Mucosa of gallbladder (tissue), 1 donor: ENCODE results near the gene GPR39. TPM values are rescaled to one million over a fixed set of nuclear protein-coding genes. Genes with fewer than 3 reads are reported as not detected.

Experiments
- DNase-seq: peaks from one replicate; pipeline ENCODE4 v3.0.0-alpha.2; 2020; ENCODE audit warnings: low spot score
- total RNA-seq: library from RNA; stranded (reverse); gene quantifications from one replicate; pipeline ENCODE4 v1.2.1, GENCODE V29; 2021
- donor health status: DM: no; HTN: no; CAD: no.

GPR39 gene
- total RNA-seq, 1 donor from 2014 or later, result 12.7 TPM

DNA sequence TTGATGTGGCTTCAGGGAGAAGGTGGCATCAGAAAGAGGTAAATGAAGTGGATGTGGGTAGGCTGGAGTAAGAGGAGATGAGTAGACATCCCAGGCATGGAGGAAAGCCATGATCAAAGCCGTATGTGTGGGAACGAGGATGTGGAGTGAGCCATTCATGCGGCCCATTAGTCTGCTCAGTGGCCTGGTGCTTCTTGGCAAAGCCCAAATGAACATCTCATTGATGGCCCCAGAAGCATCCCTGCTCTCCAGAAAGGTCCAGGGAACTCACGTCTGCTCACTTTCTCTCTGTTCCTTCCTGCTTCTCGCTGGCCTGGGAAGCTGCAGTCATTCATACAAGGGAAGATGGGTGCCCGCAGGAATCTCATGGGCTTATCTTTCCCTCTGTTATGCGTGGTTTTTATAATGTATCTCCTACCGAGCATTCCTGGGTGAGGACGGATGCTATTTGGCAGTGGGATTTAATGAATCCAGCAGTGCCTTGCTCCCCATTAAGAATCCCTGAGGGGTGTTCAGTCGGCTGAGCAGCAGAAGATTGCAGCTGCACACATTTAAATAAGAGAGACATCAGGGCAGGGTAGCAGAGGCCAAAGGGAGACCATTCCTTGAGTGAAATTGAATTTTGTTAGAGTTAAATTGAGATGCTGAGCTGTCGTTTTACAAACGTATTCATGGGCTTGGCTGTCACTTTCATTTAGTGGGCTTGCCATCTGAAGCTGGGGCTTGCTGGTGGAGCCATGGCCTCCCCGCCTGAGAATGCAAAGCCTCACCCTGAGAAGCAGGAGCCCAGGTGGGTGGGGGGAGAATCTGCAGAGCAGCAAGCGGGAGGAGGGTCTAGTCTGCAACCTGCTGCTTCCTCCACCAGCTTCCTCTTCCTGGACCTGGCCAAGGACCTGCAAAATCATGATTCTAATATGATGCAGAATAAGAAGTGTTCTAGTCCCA, 188.9 kb downstream of the GPR39 start:
- DNase-seq, result no peak

DNA sequence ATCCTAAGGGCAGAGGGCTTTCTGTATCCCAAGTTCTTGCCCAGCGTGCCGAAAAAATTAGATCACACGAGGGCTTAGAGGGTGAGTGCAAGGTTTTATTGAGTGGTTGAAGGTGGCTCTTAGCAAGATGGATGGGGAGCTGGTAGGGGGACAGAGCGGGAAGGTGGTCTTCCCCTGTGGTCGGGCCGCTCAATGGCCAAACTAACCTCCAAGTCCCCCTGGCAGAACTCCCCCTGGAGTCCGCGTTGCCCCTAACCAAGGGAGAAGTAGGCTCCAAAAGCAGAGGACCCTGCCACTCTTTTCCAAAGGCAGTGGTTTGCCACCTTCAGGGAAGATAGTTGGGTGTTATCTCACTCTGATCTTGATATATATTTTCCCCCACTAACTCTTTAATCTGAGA, 190.0 kb downstream of the GPR39 start:
- DNase-seq, result no peak

DNA sequence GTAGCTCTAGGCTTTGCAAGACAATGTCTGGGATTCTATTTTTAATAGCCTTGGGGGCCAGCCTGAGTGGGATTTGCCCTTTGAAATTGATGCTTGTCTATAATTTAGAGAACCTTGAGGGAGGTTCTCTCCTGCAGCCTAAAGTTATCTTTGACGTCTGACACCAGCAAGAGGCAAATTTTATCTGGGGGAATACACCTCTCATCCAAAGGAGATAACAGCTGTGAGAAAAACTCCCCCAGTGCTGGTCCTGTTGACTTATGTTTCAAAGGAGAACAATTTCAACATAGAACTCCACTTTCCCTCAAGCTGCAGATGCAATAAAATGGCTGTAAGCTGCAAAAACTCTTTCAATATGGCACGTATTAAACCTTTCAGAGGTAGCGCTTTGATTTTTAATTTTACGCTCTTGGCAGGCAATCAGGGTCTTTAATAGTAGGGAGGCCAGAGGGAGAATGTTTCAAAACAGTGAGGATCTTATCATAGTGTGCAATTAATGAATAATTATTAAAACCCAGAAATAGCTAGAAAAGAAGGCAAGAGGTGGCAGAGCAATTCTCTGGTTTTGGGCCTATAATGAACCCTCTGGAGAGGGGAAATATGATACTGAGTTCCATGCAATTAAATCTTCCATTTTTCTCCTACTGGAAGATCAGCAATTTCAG, 191.0 kb downstream of the GPR39 start:
- no peak for DNase-seq

DNA sequence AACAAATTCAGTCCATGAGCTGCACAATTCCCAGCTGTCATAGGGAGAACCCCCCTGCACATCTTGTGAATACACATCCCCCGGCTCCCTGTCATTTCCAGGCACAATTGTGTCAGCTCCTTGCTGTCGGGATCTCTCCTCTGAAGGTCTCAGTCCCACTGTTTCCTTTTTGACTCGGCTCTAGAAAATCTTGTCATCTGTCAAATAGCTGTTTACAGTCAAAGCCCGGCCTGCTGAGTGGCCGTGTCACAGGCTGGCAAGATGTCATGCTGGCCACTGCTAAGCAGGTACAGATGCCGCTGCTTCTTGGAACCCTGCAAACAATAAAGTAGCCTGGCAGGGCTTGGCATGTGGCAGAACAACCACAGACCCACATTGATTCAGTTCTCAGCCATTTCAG, 191.7 kb downstream of the GPR39 start:
- DNase-seq, result no peak

DNA sequence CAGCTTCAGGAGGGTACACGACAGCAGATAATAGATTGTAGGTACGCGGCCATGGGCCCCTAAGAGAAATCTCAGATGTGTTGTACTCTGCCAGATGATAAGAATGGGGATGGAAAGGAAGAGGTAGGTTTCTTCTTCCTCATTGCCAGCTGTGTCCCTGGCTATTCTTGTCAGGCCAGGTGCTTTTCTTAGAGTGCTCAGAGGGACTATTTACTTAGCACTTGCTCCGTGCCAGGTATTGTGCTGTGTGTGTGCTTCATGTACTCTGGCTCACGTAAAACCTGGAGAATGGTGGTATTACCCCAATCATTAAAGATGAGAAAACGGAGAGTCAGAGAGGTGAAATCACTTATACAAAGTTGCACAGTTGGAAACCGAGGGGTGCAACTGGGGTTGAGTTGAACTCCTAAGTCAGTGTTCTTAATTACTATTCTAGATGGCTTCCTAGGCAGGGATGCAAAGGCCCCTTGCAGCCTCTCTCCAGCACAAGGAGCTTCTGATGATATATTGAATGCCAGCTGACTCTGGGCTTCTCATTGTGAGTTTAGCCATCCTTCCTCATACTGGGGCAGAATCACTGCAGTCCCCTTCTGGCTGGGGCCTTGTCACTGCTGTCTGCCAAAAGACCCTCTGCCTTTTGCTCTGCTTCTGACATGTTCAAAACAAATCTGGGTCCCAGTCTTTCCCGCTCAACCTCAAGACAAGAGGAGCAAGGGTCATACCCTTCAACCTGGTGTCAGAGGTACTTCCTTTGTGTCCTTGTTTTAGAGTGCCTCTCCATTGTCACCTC, 192.7 kb downstream of the GPR39 start:
- no peak for DNase-seq

DNA sequence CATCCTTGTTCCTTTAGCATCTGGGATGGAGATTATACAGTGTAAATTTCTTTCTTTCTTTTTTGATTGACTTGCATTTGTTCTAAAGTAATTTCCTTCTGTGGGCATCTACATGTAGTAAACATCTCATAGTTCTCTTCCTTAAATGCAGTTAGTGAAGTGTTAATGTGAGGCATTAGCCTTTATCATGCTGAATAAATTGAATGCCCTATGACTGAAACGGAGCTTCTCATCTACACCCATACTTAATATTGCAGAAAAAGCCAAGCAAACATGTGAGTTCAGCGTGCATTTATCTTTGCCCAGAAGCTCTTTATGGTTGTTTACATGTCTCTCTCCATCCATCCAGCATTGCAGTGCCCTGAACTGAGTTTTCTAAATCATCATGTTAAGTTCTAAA, 195.1 kb downstream of the GPR39 start:
- DNase-seq, result no peak

DNA sequence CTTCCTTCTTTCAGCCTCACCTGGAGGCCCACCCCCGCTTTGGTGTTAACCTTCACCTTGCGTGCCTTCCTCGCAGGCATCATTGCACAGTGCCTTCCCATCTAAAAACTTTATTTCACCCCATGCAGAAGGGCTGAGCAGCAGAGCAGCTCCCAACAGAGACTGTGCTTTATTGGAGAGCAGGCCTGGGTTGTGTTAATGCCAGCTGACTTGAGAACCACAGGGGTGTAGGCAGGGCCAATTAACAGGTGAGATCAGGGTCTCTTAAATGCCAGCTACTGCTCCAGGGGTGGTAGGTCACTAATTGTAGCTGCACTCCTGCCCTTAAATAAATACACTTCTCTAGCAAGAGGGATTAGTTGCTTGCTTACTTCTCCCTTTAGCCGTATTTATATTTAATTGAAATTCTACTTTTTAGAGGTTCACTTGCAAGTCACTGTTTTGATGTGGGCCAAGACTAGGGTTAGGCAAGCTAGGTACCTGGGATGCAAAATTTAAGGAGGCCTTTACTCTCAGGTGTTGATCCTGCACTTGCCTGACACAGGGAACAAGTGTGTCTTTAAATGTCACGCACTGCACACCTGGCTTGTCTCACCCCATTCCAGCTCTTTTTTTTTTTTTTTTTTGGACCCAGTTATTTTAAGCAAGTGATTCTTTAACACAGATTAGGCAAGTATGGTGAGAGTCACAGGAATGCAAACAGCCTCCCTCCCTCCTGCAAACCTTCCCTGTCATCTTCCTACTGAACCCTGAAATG, 198.9 kb downstream of the GPR39 start:
- no peak for DNase-seq

DNA sequence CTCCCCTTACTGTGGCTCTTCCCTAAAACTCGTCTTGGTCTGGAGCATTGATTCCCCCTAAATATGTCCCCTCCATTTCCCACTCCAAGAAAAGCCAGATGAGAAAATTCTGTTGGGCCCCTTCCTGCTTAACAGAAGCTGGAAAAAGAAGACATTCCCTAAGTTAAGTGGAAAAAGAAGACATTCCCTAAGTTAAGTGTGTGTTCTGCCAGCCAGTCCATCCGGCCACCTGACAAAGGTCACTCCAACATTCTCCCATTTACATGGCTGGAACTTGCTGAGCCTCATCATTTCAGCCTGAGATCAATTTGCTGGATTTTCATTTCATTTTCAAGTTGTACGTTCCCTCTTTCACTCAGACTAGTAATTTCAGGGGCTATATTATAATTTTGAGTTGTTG, 201.4 kb downstream of the GPR39 start:
- DNase-seq, result no peak

DNA sequence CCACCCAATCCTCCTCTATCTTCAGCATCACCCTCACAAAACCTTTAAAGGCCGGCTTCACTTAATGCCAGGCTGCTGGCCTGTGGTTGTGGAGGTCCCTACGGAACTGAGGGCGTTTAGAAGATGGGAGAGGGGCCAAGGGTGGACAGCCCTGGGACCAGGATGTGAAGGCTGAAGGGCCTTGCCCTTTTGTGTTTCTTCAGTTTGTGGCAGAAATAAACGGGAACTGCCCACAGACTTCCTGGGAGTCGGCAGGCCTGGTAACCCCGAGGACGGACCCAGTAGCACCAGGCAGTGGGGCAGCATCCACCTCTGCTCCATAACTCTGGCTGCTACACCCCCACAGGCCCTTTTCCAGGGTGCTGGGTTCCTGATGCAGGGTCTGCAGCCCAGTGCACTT, 202.1 kb downstream of the GPR39 start:
- no peak for DNase-seq

DNA sequence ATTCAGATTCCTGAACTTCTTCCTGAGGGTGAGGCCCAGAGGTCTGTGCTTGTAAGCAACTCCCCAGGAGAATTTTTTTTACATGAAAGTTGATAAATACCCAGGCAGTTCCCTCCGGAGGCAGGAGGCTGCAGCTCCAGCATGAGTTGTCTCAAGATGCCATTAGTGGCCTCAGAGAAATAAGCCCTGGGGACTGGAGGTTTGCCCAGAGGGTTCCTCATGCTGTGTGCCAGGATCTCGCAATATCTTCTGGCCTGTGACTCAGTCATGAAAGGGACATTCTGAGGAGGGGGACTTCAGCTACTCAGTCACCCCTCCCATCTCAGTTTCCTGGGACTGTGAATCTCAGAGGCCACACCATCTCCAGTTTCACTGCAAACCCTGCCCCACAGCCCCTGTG, 203.5 kb downstream of the GPR39 start:
- no peak for DNase-seq

DNA sequence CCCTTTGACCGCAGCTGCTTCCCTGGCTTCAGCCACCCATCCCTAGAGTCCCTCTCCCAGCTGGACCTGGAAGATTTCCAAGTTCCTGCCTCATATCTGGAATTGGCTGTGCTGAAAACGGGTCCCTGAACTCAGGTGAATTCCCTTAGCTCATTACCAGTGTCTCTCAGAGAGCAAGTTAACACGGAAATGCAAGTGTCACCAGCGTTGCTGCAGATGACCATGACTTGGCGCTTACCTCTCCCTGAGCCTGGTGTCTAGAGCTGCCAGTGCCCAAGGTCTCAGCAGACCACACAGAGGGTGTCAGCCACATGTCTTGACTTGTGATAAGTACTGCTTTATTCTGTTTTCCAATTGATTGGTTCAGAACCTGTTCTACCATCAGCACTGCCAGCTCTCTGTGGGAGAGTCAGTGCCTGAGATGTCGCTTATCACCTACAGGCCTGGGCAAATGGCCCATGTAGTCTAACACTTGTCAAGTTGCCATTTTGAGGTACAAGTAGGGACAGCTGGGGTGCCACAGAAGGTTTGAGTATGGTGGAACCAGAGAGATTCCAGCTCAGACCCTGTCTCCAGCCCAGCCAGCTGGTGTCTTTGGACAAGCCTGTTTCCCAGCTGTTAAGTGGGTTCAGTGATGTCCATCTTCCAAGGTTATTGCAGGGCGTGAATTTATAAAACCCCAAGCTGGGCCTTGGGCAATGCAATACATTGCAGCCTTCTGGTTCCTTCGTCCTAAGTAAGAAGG, 204.7 kb downstream of the GPR39 start:
- peak; percentile 95 for DNase-seq

DNA sequence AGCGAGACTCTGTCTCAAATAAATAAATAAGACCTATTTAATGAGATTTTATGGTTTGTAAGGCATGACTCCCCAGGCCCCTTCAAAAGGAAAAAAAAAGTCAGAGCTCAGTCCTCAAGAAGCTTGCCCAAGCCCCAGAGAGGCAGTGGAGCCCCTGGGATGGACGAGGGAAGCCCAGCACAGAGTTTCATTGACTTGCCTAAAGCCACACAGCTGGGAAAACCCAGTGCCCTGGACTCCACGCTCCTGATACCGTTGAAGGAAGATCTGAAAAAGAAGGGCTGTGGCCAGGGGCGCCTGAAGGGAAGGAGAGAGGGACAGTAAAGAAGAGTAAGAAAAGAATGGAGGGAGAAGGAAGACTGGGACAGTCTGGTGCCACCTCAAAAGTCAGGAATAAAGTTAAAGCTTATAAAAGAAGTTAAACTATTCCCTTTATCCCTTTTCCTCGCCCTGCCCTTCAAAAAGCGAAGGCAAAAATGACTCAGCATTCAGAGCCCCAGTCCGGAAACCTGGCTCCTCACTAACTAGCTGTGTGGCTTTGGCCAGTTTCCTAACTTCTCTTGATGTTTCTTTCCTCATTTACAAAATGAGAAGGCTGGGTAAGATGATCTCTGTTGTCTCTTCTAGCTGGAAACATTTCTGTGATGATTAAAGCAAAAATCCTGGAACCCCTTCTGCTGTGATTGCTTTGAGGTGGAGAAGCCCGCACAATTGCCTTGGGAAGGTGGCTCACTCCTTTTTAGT, 206.7 kb downstream of the GPR39 start:
- DNase-seq, result no peak

DNA sequence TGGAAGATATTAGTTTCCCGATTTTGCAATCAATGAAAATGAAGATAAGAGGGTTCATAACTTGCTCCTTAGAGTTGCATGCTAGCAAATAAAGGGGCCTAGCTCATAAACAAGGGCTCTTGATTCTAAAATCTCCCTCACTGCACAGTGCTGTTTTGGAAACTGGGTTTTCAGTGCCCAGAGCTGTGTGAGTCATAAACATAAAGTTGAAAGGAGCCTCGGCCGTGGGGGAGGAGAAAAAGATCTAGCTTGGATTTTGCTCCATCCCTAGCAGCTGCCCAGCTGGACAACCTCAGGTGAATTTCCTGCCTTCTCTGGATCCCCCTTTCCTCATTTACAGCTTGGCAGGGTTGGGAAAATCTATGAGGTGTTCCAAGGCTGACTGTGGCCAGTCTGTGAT, 210.9 kb downstream of the GPR39 start:
- no peak for DNase-seq

DNA sequence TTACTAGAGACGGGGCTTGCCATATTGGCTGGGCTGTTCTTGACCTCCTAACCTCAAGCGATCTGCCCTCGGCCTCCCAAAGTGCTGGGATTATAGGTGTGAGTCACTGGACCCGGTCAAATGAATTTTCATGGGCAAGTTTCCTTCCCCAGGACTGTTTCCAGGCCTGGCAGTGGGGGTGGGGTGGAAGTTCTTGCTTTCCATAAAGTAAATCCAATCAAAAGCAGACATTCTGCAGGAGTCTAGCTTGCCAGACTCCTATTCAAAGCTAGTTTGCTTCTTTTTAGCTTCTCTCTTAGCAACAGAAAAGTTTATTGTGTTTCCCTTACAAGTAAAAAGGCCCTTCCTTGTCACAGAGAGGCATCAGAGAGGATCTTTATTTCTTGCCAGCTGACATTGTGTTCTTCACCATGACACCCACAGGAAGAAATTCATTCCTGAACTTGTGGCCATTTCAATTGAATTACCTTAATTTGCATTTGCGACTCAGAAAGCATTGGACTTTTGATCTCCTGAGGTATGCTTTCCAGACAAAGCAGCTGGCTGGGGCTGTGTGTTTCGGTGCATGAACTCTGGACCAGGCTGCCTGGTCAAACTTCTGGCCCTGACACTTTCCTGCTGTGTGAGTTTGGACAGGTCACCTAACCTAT, 215.5 kb downstream of the GPR39 start:
- DNase-seq, result peak; percentile 41

DNA sequence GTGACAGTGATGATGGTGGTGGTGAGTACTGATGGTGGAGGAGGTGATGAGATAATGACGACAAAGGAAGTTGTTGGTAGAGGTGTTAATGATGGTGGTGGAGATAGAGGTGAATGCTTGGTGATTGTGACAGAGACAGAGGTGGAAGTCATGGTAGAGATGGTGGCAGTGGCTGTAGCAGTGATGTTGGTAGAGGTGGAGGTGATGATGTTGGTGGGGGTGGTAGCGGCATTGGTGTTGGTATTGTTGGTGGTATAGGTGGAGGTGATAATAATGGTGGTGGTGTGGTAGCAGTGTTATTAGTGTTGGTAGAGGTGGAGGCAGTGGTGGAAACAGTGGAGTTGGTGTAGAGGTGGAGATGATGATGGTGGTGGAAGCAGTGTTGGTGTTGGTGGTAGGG, 217.0 kb downstream of the GPR39 start:
- no peak for DNase-seq

DNA sequence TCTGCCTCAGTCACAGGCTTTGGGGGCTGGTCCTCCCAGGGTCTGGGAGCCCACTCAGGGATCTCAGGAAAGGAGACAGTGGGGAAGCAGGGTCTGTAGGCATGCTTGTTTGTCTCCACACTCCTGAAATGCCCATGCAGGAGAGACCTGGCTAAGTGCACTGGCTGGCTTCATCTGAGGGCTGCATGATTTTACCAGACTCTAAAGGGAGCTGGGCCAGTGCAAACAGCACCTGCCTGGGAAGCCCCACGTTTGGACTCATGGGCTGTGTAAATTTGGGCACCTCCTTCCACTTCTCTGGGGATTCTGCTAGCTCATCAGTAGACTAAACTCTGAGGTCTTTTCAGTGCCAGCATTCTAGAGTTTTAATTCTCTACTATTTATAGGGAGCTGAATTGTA, 219.7 kb downstream of the GPR39 start:
- DNase-seq, result no peak

DNA sequence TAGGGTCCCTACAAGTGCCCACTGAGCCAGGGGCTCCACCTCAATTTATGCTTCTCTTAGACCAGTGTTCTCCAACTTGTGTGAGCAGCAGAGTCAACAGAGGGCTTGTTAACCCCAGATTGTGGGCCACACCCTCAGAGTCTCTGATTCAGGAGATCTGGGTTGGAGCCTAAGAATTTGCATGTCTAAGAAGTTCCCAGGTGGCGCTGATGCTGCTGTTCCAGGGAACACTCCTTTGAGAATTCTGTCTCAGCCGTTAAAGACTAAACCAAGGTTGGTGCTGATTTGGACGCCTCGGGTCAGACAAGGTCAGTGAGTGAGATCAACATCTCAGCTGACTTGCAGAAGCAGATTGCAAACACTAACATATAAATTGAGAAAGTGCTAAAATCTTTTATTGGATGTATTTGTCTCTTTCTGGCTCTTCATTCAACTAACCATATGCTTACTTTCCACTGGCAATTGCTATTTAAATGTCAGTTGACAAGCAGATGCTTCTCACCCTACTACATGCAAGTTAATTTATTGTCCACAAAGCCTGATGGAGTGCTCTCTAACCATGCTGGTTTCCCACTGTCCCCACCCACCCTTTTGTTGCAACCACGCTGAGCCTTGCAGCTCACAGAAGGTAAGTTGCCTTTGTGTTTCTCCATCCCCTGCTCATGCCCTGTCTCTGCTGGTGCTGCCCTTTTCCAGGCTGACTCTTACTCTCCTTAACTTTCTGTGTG, 221.9 kb downstream of the GPR39 start:
- no peak for DNase-seq

DNA sequence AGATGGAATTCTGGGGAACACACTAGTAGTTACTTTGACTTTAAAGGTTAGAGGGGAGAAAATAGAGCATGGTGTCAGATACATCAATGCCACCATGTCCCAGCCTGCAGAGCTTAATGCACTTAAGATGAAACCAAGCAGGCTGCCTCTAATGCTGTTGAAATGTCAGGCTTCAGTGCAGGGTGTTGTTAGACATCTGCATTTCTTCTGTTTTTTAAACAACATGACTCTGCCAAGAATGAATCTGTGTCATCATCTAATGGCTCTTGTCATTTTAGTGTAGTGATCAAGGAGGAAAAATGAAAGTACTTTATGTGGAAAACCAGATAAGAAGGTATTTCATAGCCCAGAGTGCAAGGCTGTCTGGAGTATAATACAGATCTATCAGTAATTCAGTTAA, 223.5 kb downstream of the GPR39 start:
- DNase-seq, result no peak

DNA sequence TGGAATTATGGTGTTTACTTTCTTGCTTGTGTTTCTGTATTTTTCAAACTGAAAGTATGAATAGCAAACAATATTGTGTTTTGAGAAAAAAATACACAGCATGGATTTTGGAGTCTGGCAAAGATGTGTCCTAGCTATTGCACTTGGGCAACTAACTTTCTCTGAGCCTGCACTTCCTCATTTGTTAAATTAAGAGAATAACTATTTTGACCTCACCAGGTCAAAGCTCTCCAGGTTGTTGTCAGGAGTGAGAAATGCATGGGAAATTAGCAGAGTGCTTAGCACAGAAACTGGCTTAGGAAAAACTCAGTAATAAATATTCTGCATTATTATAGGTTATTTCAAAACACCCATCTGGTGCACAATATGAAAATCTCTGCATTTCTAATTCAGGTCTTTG, 225.2 kb downstream of the GPR39 start:
- DNase-seq, result no peak
